Hematopoietic multipotent progenitor cell (in vitro differentiated cells): ENCODE measurements around the gene GSTP1. TPM values are rescaled to one million over a fixed set of nuclear protein-coding genes. Genes with fewer than 3 reads are reported as not detected.
"Not testable (repeated sequence)": the region's sequence is repeated elsewhere in the genome, so short reads cannot be mapped to it uniquely, and the experiment has no call there.

Source experiments
- DNase-seq, 3 donors: peaks; one replicate each; pipeline ENCODE4 v3.0.0-alpha.2; 2011 to 2015; ENCODE audit warnings: low read depth in 2 of 3, low spot score in 2 of 3
- total RNA-seq: library from RNA; depleted of rRNA; stranded (reverse); fragments of >200 nt; gene quantifications from one replicate; pipeline ENCODE4 v1.2.3, GENCODE V29; 2012

Gene GSTP1
- total RNA-seq, 1 donor = 593 TPM

DNA sequence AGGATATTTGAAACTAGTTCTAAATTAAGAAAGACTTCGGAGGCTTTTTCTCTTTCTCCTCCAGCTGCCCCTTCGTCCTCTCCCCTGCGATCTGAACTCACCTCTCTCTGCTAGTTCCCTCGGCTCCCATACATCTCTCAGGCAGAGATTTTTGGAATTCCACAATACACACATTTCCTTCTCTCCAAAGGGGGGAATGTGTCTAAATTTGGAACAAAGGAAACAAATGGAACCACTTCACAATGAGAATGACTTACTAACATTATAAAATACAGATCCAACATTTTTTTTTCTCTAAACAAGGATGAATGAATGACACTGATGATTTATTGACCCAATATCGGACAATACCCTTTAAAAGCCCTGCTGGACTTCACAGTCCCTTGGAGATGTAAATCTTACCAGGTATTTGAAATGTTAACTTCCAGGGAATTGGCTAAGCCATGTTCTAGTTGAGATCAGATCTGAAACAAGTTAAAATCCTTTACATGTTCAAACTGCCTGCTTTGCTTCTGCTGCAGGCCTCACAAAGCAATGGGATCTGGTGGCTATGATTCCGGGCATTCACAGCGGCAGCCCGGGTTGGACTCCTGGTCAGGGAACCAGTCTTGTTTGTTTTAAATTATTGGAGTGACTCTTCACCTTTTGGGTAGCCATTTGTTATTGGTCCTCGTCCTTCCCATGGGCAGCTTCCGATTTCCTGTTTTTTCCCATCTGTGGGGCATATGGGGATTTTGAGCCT is 20.5 kb upstream of the GSTP1 start:
- DNase-seq = no peak

DNA sequence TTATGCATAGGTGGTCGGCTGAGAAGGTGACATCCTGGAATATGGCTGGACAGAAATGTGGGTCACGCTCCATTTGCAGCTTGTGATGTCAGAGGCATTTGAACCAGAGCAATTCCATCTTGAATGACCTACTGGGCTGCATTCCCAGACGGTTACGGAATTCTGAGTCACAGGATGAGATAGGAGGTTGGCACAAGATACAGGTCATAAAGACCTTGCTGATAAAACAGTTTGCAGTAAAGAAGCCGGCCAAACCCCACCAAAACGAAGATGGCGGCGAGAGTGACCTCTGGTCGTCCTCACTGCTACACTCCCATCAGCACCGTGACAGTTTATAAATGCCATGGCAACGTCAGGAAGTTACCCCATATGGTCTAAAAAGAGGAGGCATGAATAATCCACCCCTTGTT is 19.9 kb upstream of the GSTP1 start:
- not testable (repeated sequence) for DNase-seq

DNA sequence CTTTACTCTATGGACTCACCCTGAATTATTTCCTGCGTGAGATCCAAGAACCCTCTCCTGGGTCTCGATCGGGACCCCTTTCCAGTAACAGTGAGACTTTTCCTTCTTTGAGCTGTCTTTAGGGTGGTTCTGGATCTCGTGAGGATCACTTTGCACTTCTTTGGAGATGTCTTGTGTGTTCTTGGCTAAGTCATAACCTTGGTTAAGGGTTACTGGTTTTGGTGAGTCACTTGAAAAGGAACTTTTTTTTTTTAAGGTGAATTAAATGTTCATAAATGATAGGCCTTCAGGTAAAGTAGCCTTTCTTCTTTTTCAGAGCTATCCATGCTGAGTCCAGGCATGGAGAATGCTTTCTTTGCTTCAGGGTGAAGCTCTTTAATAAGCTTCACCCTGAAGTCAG is 19.4 kb upstream of the GSTP1 start:
- DNase-seq = no peak

DNA sequence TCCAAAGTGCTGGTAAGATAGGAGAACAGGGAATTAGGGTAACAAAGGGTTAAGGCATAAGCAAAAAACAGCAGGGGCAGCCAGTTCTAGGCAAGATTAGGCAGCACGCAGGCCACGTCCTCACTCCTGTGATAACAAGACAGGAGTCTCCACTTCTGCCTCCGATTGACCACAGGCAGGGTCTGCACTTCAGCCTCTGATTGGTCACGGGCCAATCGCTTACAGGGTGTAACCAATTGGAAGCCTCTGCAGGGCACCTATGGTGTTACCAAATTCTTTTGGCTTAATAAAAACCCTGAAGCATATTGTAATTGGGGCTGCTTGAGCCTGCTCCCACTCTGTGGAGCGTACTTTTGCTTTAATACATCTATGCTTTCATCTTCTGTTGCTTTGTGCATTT is 12.2 kb upstream of the GSTP1 start:
- DNase-seq = no peak

DNA sequence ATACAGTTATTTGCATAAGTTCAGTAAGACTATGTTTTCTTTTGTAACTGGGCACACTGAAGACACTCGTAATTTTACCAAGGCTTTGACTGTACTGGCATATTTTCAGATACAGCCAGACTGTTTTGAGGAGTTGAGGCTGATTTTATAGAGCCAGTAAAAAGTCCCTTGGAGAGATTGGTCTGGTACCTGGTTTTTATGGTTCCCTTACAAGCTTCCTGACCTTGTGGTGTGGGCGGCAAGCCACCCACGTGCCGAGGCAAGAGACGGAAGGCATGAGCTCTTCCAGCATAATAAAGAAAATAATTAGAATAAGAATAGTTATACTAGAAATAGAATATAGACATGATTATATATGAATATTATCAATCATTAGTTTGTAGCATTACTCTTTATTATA is 11.3 kb upstream of the GSTP1 start:
- no peak for DNase-seq

DNA sequence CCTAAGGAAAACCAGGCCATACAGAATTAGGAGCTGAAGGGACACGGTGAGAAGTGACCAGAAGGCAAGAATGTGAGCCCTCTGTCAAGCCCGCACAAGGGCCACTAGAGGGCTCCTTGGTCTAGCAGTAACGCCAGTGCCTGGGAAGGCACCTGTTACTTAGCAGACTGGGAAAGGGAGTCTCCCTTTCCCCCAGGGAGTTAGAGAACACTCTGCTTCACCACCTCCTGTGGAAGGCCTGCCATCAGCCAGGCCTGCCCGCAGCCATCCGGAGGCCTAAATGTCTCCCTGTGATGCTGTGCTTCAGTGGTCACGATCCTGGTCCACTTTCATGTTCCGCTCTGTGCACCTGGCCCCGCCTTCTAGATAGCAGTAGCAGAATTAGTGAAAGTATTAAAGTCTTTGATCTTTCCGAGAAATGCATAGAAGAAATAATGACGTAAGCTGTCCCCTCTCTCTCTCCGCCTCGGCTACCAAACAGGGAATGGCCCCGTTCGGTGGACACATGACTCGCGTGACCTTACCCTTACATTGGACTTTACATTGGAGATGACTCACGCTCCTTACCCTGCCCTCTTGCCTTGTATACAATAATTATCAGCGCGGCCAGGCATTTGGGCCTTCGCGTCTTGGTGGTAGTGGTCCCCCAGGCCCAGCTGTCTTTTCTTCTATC is 10.7 kb upstream of the GSTP1 start:
- peak in 1 of 3 donors; percentile 50 for DNase-seq

DNA sequence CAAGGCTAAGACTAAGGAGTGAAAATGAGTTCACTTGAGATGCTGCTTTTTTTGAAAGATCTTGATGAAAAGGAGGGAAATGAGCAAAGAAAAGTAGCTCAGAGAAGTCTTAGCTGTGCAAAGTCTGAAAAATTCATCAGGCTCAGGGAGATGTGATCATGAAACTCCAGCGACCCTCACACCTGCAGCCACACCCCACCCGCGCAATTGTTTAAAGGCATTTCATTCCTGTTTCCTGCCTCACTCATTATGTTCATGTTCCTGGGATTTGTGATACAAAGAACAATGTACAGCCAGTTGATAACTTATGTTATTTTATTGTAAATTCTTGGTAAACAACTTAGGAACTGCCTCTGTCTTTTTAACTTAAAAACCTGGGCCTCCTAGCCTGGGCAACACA is 8.7 kb upstream of the GSTP1 start:
- DNase-seq = no peak

DNA sequence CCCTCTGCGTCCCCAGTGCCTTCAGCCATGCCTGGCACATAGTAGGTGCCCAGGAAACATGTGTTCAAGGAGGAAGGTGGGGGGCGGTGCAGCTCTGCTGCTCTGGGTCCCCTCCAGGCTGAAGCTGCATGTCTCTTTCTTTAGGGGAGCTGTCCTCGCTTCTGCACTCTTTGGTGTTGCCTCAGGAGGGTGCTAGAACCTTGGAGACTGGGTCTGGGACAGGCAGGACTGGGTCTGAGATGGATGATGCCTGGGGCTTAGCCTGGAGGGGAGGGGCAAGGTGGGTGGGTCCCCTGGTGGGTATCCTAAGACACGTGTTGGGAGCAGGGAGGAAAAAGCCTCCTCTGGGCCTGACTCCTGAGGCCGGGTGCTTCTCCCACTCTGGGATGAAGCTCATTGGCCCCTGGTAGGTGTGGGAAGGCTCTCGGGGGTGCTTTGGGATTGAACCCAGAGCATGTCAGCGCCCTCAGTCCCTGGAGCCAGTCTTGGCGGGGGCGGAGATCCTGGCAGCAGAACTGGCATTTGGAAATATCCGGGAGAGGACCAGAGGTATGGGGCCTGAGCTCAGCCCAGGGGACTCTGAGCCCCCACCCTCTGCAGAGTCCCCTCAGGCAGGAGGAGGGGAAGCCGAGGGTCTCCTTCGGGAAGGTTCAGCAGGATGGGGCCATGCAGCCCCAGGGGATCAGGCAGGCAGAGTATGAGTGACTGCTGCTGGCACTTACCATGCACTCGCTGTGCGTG is 6.7 kb upstream of the GSTP1 start:
- peak in 2 of 3 donors; percentile 19 to 27 for DNase-seq

DNA sequence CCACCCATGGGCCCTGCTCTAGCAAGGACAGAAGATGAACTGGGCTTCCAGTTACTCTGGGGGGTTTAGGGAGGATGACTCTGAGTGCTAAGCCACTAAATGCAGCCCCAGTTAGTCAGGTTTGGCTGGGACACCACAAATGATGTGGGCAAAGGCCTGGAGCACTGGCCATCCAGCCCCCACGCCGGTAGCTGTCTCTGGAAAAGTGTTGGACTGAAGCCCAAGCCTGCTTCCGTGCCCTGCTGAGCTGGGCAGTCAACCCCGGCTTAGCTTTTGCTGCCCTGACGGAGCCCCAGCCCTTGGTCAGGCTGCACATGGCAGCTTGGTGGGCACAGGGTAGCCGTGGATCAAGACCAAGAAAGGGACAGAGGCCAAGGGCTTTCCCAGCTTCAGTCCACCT is 5.7 kb upstream of the GSTP1 start:
- no peak for DNase-seq

DNA sequence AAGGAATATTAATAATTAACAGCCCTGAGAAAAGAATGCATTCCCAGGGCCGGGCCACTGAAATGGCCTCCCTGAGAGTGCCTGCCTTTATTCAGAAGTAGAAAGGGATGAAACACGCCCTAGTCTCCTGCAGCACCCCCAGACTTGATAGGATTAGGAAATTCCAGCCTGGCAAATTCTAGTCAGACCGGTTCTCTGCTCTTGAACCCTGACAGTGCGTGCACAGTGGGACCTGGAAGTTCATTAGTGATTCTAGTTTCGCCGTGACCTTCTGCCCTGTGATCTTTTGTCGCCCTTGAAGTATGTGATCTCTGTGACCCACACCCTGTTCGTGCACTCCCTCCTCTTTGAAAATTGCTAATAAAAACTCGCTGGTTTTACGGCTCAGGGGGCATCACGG is 2.1 kb upstream of the GSTP1 start:
- no peak for DNase-seq

DNA sequence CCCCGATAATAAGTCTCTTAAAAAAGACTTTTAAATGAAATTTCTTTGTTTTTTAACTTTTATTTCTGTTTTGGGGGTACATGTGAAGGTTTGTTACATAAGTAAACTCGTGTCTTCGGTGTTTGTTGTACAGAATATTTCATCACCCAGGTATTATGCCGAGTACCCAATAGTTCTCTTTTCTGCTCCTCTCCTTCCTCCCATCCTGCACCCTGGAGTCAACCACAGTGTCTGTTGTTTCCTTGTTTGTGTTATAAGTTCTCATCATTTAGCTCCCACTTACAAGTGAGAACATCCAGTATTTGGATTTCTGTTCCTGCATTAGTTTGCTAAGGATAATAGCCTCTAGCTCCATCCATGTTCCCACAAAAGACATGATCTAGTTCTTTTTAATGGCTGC is 1.6 kb upstream of the GSTP1 start:
- DNase-seq = no peak

DNA sequence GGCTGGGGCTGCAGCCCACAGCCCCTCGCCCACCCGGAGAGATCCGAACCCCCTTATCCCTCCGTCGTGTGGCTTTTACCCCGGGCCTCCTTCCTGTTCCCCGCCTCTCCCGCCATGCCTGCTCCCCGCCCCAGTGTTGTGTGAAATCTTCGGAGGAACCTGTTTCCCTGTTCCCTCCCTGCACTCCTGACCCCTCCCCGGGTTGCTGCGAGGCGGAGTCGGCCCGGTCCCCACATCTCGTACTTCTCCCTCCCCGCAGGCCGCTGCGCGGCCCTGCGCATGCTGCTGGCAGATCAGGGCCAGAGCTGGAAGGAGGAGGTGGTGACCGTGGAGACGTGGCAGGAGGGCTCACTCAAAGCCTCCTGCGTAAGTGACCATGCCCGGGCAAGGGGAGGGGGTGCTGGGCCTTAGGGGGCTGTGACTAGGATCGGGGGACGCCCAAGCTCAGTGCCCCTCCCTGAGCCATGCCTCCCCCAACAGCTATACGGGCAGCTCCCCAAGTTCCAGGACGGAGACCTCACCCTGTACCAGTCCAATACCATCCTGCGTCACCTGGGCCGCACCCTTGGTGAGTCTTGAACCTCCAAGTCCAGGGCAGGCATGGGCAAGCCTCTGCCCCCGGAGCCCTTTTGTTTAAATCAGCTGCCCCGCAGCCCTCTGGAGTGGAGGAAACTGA is 731 bp downstream of the GSTP1 start:
- DNase-seq = peak in 2 of 3 donors; percentile 60 to 67

DNA sequence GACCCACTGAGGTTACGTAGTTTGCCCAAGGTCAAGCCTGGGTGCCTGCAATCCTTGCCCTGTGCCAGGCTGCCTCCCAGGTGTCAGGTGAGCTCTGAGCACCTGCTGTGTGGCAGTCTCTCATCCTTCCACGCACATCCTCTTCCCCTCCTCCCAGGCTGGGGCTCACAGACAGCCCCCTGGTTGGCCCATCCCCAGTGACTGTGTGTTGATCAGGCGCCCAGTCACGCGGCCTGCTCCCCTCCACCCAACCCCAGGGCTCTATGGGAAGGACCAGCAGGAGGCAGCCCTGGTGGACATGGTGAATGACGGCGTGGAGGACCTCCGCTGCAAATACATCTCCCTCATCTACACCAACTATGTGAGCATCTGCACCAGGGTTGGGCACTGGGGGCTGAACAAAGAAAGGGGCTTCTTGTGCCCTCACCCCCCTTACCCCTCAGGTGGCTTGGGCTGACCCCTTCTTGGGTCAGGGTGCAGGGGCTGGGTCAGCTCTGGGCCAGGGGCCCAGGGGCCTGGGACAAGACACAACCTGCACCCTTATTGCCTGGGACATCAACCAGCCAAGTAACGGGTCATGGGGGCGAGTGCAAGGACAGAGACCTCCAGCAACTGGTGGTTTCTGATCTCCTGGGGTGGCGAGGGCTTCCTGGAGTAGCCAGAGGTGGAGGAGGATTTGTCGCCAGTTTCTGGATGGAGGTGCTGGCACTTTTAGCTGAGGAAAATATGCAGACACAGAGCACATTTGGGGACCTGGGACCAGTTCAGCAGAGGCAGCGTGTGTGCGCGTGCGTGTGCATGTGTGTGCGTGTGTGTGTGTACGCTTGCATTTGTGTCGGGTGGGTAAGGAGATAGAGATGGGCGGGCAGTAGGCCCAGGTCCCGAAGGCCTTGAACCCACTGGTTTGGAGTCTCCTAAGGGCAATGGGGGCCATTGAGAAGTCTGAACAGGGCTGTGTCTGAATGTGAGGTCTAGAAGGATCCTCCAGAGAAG is 1.6 kb downstream of the GSTP1 start:
- no peak for DNase-seq

DNA sequence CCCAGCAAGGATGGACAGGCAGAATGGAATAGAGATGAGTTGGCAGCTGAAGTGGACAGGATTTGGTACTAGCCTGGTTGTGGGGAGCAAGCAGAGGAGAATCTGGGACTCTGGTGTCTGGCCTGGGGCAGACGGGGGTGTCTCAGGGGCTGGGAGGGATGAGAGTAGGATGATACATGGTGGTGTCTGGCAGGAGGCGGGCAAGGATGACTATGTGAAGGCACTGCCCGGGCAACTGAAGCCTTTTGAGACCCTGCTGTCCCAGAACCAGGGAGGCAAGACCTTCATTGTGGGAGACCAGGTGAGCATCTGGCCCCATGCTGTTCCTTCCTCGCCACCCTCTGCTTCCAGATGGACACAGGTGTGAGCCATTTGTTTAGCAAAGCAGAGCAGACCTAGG is 2.3 kb downstream of the GSTP1 start:
- no peak for DNase-seq

DNA sequence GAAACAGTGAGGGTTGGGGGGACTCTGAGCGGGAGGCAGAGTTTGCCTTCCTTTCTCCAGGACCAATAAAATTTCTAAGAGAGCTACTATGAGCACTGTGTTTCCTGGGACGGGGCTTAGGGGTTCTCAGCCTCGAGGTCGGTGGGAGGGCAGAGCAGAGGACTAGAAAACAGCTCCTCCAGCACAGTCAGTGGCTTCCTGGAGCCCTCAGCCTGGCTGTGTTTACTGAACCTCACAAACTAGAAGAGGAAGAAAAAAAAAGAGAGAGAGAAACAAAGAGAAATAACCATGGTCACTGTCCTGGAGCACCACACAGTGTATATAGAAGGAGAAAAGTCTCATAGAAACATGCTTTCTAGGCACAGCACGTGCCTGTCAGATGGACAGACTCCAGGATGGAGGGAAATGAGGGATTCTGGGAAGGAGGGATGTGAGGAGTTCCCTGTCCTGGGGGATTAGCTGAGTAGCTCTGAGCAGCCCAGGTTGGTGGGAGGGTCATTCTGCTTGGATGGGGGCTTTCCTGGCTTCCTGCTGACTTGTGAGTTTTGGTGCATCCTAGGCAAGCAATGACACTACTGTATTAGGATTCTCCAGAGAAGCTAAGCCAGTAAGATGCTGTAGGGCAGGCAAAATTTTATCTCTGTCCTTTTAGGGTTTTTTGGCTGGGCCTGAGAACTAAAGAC is 3.1 kb downstream of the GSTP1 start:
- DNase-seq = no peak

DNA sequence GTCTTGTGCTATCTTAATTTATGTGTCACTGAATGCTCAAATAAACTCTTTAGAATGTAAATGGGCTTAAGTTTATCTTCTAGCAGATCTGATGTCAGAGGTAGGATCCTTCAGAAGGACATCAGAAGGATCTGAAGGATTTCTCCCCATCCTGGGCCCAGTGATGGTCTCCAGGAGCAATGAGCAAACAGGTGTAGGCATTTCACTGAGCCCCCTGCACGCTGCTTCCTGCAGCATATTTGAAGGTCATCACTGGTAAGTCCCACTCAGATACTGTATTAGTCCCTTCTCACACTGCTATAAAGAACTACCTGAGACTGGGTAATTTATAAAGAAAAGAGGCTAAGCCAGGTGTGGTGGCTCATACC is 4.5 kb downstream of the GSTP1 start:
- DNase-seq = no peak

DNA sequence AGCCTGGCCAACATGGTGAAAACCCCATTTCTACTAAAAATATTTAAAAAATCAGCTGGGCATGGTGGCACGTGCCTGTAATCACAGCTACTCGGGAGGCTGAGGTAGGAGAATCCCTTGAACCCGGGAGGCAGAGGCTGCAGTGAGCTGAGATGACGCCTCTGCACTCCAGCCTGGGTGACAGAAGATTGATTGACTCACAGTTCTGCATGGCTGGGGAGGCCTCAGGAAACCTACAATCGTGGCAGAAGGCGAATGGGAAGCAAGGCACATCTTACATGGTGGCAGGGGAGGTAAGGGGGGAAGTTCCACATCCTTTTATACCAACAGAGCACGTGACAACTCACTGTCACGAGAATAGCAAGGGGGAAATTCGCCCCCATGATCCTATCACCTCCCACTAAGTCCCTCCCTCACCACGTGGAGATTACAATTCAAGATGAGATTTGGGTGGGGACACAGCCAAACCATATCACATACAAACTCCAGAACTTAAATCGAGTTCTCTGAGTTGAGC is 5.3 kb downstream of the GSTP1 start:
- not testable (repeated sequence) for DNase-seq

DNA sequence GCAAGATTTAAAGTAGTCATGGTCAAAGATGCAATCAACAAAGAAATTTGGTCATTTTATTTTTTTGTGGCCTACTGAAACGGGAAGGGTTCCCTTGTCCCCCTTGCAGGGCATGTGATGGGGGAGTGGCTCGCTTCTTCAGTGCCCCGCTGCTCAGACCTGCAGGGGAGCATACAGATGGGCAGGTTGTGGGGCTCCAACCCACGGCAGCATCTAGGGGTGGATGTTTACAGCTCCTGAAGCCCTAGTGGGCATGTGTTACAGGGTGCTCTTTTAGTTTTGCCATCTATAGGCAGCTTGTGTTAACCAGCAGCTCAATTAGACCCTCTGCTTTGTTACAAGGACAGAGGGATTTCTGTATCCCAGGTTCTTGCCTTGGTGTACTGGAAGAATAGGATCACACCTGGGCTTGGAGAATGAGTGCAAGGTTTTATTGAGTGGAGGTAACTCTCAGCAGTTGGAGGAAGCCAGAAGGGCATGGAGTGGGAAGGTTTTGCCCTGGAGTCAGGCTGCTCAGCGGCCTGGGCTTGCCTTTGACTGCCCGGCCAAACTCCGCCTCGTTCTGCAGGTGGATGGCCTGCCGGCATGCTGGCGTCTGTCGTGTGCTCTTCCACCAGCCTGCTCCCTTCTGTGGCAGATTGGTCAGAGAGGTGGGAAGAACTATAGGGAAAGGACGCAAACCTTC is 9.4 kb downstream of the GSTP1 start:
- DNase-seq = no peak

DNA sequence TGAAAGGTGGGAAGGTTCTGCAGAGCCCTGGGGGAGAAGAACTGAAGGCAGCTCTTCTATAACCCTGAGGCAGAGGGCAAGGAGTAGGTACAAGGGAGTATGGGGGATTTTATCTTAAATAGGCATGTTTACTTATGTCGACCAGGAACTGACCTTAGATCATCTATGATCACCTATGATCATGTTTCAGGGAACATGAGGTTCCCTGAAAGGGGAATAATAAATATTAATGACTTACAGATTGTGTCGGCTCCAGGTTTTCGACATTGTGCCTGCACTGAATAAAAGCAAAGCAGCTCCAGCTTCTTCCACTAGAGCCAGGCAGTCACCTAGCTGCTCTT is 9.9 kb downstream of the GSTP1 start:
- DNase-seq = no peak
